B cell (primary cell): ENCODE measurements around the gene RAD51B.

Source experiments
- EZH2 ChIP-seq: IDR thresholded peaks from 2 replicates; pipeline ENCODE4 v1.6.1; 2012; ENCODE audit warnings: borderline replicate concordance, low read depth, mild to moderate bottlenecking, moderate library complexity, low read length; ENCODE audit not compliant: insufficient read depth, poor library complexity, severe bottlenecking
- TF ChIP-seq, protein P1 (sequence below): fragments of 200-600 bp; IDR thresholded peaks from one replicate; pipeline ENCODE4 v1.8.0; 2022; ENCODE audit warnings: antibody characterized with exemption, mild to moderate bottlenecking

DNA sequence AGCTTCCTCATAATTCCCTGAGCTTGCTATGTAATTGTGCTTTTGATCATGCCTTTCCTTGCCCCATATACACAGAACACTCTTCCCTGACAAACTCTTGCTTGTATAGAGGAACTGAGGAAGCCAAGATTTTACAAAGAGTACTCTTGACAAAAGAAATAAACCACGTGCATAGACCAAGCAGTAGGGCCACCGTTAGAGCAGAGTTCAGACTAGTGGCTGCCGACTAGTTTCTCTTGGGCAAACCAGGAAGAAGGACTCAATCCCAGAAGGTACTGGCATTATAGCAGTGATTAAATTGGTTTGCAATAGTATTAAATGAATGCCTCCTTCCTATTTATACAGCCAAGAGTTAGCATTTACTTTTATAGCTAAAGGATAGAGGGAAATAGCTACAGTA, 146.1 kb downstream of the RAD51B start:
- TF ChIP-seq, protein P1, sequence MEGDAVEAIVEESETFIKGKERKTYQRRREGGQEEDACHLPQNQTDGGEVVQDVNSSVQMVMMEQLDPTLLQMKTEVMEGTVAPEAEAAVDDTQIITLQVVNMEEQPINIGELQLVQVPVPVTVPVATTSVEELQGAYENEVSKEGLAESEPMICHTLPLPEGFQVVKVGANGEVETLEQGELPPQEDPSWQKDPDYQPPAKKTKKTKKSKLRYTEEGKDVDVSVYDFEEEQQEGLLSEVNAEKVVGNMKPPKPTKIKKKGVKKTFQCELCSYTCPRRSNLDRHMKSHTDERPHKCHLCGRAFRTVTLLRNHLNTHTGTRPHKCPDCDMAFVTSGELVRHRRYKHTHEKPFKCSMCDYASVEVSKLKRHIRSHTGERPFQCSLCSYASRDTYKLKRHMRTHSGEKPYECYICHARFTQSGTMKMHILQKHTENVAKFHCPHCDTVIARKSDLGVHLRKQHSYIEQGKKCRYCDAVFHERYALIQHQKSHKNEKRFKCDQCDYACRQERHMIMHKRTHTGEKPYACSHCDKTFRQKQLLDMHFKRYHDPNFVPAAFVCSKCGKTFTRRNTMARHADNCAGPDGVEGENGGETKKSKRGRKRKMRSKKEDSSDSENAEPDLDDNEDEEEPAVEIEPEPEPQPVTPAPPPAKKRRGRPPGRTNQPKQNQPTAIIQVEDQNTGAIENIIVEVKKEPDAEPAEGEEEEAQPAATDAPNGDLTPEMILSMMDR, result no peak
- TF ChIP-seq EZH2, result no peak
